Gastrocnemius medialis (tissue), 4 donors: ENCODE results near the gene RLN3. TPM values are rescaled to one million over a fixed set of nuclear protein-coding genes. Genes with fewer than 3 reads are reported as not detected.
A peak's percentile ranks its signal among the peaks of the same experiment; 100 is the strongest.
"Not testable (repeated sequence)": the region's sequence is repeated elsewhere in the genome, so short reads cannot be mapped to it uniquely, and the experiment has no call there.

Experiments used
- ATAC-seq, 2 donors: fragments of 150-250 bp; one replicate each; pipeline ENCODE4 v1.9.1; 2016
- DNase-seq, 2 donors: peaks; one replicate each; pipeline ENCODE4 v3.0.0-alpha.2; 2019
- H3K27ac ChIP-seq, 4 donors: fragments of 200-600 bp; sonication (generic); 1 replicate in 1 of 4; 2 replicates in 3 of 4; pipeline ENCODE4 v1.5.1; 2016 to 2018; ENCODE audit warnings: mild to moderate bottlenecking in 2 of 4, moderate library complexity in 1 of 4
- H3K27me3 ChIP-seq, 3 donors: fragments of 200-600 bp; sonication (generic) in 2 of 3; 1 replicate in 1 of 3; 2 replicates in 2 of 3; pipeline versions ENCODE4 v1.5.1 to v1.6.0; 2016 to 2019; ENCODE audit warnings: mild to moderate bottlenecking in 1 of 3, moderate library complexity in 1 of 3
- H3K36me3 ChIP-seq, 2 donors: fragments of 200-600 bp; sonication (generic) in 1 of 2; one replicate each; pipeline ENCODE4 v1.5.1; 2017 to 2018
- H3K4me1 ChIP-seq, 2 donors: fragments of 200-600 bp; sonication (generic) in 1 of 2; one replicate each; pipeline ENCODE4 v1.5.1; 2016 to 2017; ENCODE audit warnings: mild to moderate bottlenecking in 2 of 2
- H3K4me3 ChIP-seq, 4 donors: fragments of 200-600 bp; sonication (generic) in 3 of 4; 1 replicate in 1 of 4; 2 replicates in 3 of 4; pipeline ENCODE4 v1.5.1; 2016 to 2019; ENCODE audit warnings: mild to moderate bottlenecking in 2 of 4
- H3K9me3 ChIP-seq, 3 donors: fragments of 200-600 bp; sonication (generic) in 2 of 3; 1 replicate in 1 of 3; 2 replicates in 2 of 3; pipeline ENCODE4 v1.5.1; 2016 to 2019
- POLR2A ChIP-seq, 2 donors: fragments of 450-650 bp; IDR thresholded peaks; one replicate each; pipeline ENCODE4 v1.6.1; 2017; ENCODE audit warnings: antibody characterized with exemption in 2 of 2, mild to moderate bottlenecking in 2 of 2, moderate library complexity in 2 of 2
- in situ Hi-C, 4 donors: fragments of 200-750 bp; cut with MboI; loops; one replicate each; pipeline versions ENCODE4 v1.15.0 to v1.8.0; 2017; ENCODE audit warnings: low sequenced_read_pairs in 4 of 4
- intact Hi-C: fragments of 100-400 bp; cut with DNase I; formaldehyde crosslinking; loops from one replicate; pipeline ENCODE4 v1.15.1; 2023; ENCODE audit warnings: low total_unique reads
- total RNA-seq, 4 donors: library from RNA; depleted of rRNA; stranded (reverse); fragments of >200 nt; gene quantifications; one replicate each; pipeline versions ENCODE4 v1.1.0 to v1.2.3, GENCODE V29; 2016
- TF ChIP-seq, protein P1 (sequence below), 5 experiments: fragments of 450-650 bp in 3 of 5; fragments of 200-600 bp in 2 of 5; sonication (generic) in 2 of 5; IDR thresholded peaks in 4 of 5; conservative IDR thresholded peaks in 1 of 5; 1 replicate in 4 of 5; 2 replicates in 1 of 5; pipeline ENCODE4 v1.5.1; 2016 to 2019; ENCODE audit warnings: antibody characterized with exemption in 5 of 5, mild to moderate bottlenecking in 3 of 5, moderate library complexity in 3 of 5

The RLN3 gene
- total RNA-seq, 4 donors from 2014 or later = not detected

DNA sequence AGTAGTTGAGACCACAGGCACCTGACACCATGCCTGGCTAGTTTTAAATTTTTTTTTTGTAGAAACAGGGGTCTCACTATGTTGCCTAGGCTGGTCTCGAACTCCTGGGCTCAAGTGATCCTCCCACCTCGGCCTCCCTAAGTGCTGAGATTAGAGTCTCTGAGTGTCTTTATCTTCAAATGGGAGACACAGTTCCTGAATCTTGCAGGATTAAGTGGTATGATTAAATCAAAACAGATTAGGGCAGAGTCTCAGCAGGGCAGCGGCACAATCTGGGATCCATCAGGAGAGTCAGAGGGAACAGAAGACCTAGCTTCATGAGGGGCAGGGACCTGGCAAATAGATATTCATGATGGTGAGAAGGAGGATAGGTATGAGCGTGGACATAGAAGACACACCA lies 953 bp downstream of the RLN3 start:
- Histone ChIP-seq H3K9me3 (no peaks in the 10 kb centered on the region), H3K27ac (no peak overlapping the region), H3K4me3 (no peak overlapping the region), H3K27me3 (no peaks in the 10 kb centered on the region), H3K4me1 (peaks cover 0 to 5% of the 10 kb centered on the region in 2 donors), H3K36me3 (no peaks in the 10 kb centered on the region)
- TF ChIP-seq, protein P1, sequence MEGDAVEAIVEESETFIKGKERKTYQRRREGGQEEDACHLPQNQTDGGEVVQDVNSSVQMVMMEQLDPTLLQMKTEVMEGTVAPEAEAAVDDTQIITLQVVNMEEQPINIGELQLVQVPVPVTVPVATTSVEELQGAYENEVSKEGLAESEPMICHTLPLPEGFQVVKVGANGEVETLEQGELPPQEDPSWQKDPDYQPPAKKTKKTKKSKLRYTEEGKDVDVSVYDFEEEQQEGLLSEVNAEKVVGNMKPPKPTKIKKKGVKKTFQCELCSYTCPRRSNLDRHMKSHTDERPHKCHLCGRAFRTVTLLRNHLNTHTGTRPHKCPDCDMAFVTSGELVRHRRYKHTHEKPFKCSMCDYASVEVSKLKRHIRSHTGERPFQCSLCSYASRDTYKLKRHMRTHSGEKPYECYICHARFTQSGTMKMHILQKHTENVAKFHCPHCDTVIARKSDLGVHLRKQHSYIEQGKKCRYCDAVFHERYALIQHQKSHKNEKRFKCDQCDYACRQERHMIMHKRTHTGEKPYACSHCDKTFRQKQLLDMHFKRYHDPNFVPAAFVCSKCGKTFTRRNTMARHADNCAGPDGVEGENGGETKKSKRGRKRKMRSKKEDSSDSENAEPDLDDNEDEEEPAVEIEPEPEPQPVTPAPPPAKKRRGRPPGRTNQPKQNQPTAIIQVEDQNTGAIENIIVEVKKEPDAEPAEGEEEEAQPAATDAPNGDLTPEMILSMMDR (IDR thresholded peaks at IDR 0.05 in 4 of 5, conservative IDR thresholded peaks at IDR 0.05 in 1 of 5) = no peak
- no peak for TF ChIP-seq POLR2A (IDR thresholded peaks at IDR 0.05)
- in situ Hi-C loops (no loop called here), intact Hi-C loops (no loop called here)
- ATAC-seq (no peak), DNase-seq (no peak)

DNA sequence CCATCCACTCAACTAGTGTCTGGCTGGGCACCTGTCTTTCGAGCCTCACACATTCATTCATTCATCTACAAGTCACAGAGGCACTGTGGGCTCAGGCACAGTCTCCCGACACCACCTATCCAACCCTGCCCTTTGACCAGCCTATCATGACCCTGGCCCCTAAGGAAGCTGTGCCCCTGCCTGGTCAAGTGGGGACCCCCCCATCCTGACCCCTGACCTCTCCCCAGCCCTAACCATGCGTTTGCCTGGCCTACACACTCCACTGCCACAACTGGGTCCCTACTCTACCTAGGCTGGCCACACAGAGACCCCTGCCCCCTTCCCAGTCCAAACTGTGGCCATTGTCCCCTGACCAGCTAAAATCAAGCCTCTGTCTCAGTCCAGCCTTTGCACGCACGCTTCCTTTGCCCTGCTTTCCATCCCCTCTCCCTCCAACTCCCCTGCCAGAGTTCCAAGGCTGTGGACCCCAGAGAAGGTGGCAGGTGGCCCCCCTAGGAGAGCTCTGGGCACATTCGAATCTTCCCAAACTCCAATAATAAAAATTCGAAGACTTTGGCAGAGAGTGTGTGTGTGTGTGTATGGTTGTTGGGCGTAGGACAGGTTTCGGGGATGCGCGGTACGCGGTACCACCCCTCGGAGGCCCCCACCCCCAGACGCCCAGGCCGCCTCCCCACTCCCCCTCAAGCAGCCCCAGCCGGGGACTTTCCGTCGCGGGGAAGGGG lies 3.2 kb downstream of the RLN3 start:
- ATAC-seq = no peak
- Histone ChIP-seq H3K9me3 (no peaks in the 10 kb centered on the region), H3K4me1 (peaks cover 0 to 5% of the 10 kb centered on the region in 2 donors), H3K27me3 (no peaks in the 10 kb centered on the region), H3K4me3 (peak overlapping the region; percentile 54 to 95 (median 67)), H3K36me3 (no peaks in the 10 kb centered on the region), H3K27ac (peak overlapping the region; percentile 61 to 77 (median 76))
- DNase-seq = no peak
- in situ Hi-C loops (no loop called here), intact Hi-C loops (no loop called here)
- TF ChIP-seq POLR2A (IDR thresholded peaks at IDR 0.05) = no peak
- TF ChIP-seq, protein P1 (IDR thresholded peaks at IDR 0.05 in 4 of 5, conservative IDR thresholded peaks at IDR 0.05 in 1 of 5) = no peak

DNA sequence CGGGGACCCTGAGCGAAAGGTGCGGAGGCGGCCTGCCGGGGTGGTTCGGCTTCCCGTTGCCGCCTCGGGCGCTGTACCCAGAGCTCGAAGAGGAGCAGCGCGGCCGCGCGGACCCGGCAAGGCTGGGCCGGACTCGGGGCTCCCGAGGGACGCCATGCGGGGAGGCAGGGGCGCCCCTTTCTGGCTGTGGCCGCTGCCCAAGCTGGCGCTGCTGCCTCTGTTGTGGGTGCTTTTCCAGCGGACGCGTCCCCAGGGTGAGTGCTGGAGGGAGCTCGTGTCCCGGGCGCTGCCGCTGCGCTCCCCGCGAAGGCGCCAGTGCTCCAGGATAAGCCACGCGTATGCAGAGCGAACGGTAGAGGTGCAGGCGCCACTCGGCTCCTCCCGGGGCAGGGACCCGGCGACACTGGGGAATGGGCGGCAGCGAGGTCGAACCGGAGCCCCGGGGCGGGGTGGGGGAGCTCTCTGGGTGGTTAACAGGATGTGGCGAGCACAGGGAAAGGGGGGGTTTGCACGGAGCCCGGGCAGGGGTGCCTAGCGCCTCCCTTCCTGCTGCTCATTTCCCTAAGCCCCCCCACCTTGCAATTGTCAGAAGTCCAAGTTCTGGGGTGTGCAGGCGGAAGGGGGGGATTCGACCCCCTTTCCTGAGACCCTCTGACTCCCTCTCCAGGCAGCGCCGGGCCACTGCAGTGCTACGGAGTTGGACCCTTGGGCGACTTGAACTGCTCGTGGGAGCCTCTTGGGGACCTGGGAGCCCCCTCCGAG lies 4.0 kb downstream of the RLN3 start, which contains the start of gene IL27RA:
IL27RA (plus strand) TSS at position 44 of the 762 bp plus-strand sequence; CDS start at position 155, 111 bp downstream.
- Histone ChIP-seq H3K9me3 (no peaks in the 10 kb centered on the region), H3K27me3 (no peaks in the 10 kb centered on the region), H3K4me1 (peaks cover 0 to 5% of the 10 kb centered on the region in 2 donors), H3K4me3 (peak within 1 kb of the TSS; percentile 54 to 95 (median 67)), H3K36me3 (no peaks in the 10 kb centered on the region), H3K27ac (peak within 1 kb of the TSS; percentile 61 to 77 (median 76))
- ATAC-seq (peak; percentile 74 to 81), DNase-seq (peak; percentile 31 to 35)
- TF ChIP-seq POLR2A (IDR thresholded peaks at IDR 0.05) = peak; percentile 19 to 40
- TF ChIP-seq, protein P1 (IDR thresholded peaks at IDR 0.05 in 4 of 5, conservative IDR thresholded peaks at IDR 0.05 in 1 of 5) = peak; percentile 37 to 74 (median 59)
- intact Hi-C loops = loop anchor here (1.0 kb wide), 1 partner anchor 152 kb away; no protein-coding TSS in a partner anchor
- in situ Hi-C loops = no loop called here

DNA sequence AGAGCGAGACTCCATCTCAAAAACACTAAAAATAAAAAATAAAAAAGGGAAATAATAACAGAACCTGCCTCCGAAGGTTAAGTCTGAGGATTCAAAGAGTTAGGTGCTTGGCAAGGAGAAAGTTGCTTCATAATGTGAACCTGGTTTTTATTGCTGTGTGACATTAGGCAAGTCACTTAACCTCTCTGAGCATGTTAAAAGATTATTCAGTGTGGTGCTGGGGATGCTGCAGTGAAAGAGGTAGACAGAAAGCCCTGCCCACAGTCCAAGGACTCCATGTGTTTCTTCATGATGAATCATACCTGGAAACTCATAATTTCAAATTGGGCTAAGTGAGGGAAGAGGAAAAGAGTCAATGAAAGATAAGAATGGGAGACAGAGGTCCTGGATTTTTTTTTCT lies 6.0 kb downstream of the RLN3 start:
- H3K9me3 ChIP-seq = no peaks in the 10 kb centered on the region
- H3K27ac ChIP-seq = peak overlapping the region in 1 of 4 donors; percentile 8
- intact Hi-C loops (no loop called here), in situ Hi-C loops (no loop called here)
- DNase-seq = no peak
- no peak overlapping the region for H3K4me3 ChIP-seq
- H3K4me1 ChIP-seq = peaks cover 0 to 5% of the 10 kb centered on the region in 2 donors
- H3K36me3 ChIP-seq = no peaks in the 10 kb centered on the region
- no peaks in the 10 kb centered on the region for H3K27me3 ChIP-seq
- no peak for ATAC-seq
- TF ChIP-seq POLR2A (IDR thresholded peaks at IDR 0.05) = no peak
- TF ChIP-seq, protein P1 (IDR thresholded peaks at IDR 0.05 in 4 of 5, conservative IDR thresholded peaks at IDR 0.05 in 1 of 5) = no peak

DNA sequence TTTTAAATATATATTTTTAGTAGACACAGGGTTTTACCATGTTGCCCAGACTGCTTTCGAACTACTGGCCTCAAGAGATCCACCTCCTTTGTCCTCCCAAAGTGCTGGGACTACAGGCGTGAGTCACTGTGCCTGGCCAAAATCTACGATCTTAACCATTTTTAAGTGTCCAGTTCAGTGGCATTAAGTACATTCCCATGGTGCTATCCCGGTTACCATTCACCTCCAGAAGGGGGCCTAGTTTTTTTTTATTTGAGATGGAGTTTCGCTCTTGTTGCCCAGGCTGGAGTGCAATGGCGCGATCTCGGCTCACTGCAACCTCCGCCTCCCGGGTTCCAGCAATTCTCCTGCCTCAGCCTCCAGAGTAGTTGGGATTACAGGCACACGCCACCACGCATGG lies 7.2 kb downstream of the RLN3 start:
- H3K4me3 ChIP-seq, H3K4me1 ChIP-seq, H3K36me3 ChIP-seq, H3K27me3 ChIP-seq, in situ Hi-C loops, DNase-seq, intact Hi-C loops, H3K9me3 ChIP-seq, ATAC-seq: not testable (repeated sequence)
- peak overlapping the region in 3 of 4 donors; percentile 57 to 67 (median 59) for H3K27ac ChIP-seq
